HepG2 (cell line): ENCODE measurements around the gene TP63. TPM values are rescaled to one million over a fixed set of nuclear protein-coding genes. Genes with fewer than 3 reads are reported as not detected.

Experiments used
- ATAC-seq: fragments of 200-7000 bp; cut with Tn5 transposase; 3 replicates; pipeline ENCODE4 v1.9.1; 2020; ENCODE audit warnings: mild to moderate bottlenecking, moderate library complexity
- BruUV-seq: library from RNA; stranded (reverse); fragments of 400-500 nt; replicated peaks from 2 replicates; lab custom pipeline; 2021; lab: Mats Ljungman, UMichigan
- CTCF ChIA-PET: fragments of 300-600 bp; formaldehyde crosslinking; extraction: SDS; loops from one replicate; lab custom pipeline; 2021; ENCODE audit warnings: low total read pairs, inconsistent platforms, low intra/inter-chr PET ratio; lab: Yijun Ruan, JAX
- POLR2A ChIA-PET: fragments of 350-600 bp; sonication (Branson Sonifier 250); formaldehyde crosslinking; loops from one replicate; lab custom pipeline; 2020; ENCODE audit warnings: antibody characterized with exemption, inconsistent platforms; lab: Yijun Ruan, JAX
- DNase-seq: peaks from one replicate; pipeline ENCODE4 v3.0.0-alpha.2; 2015; ENCODE audit warnings: low spot score
- FAIRE-seq: peaks from 3 replicates; lab custom pipeline; 2011; peaks lifted over from hg19 to GRCh38; lab: Jason Lieb, UNC
- H2AFZ ChIP-seq: one replicate; pipeline ENCODE4 v1.6.1; 2011; ENCODE audit warnings: low read length, inconsistent platforms
- H3K27ac ChIP-seq: fragments of 300-600 bp; 3 replicates; pipeline ENCODE4 v1.8.0; 2011; ENCODE audit warnings: mixed run types, mild to moderate bottlenecking, mixed read lengths, low read length, inconsistent platforms; ENCODE audit not compliant: insufficient read depth; ENCODE audit errors: extremely low read length
- H3K27me3 ChIP-seq, 2 experiments: fragments of 200-600 bp in 1 of 2; 2 replicates in 1 of 2; 3 replicates in 1 of 2; pipeline versions ENCODE4 v1.6.0 to v1.8.0; 2011; ENCODE audit warnings: low read length in 2 of 2, mild to moderate bottlenecking in 2 of 2, moderate library complexity in 2 of 2, inconsistent platforms in 1 of 2; ENCODE audit not compliant: insufficient read depth in 2 of 2, control insufficient read depth in 1 of 2
- H3K36me3 ChIP-seq, 2 experiments: fragments of 200-600 bp in 1 of 2; replicated peaks in 1 of 2; 2 replicates in 1 of 2; 3 replicates in 1 of 2; pipeline versions ENCODE4 v1.5.1 to v1.8.0; 2011; ENCODE audit warnings: low read length in 2 of 2, inconsistent platforms in 1 of 2; ENCODE audit not compliant: insufficient read depth in 2 of 2, control insufficient read depth in 1 of 2
- H3K4me1 ChIP-seq: 2 replicates; pipeline ENCODE4 v1.5.1; 2012; ENCODE audit warnings: low read length, inconsistent platforms; ENCODE audit not compliant: insufficient read depth
- H3K4me2 ChIP-seq: 2 replicates; pipeline ENCODE4 v1.6.0; 2011; ENCODE audit warnings: low read depth, low read length, inconsistent platforms
- H3K4me3 ChIP-seq, 3 experiments: fragments of 200-600 bp in 1 of 3; sonication (generic), shearing (Covaris generic) in 1 of 3; replicated peaks in 1 of 3; 2 replicates each; pipeline ENCODE4 v1.5.1; 2011 to 2016; ENCODE audit warnings: low read length in 3 of 3, inconsistent platforms in 2 of 3, low read depth in 2 of 3, mild to moderate bottlenecking in 2 of 3, control low read depth in 1 of 3, mixed read lengths in 1 of 3; ENCODE audit not compliant: insufficient read depth in 1 of 3
- H3K79me2 ChIP-seq: one replicate; pipeline ENCODE4 v1.6.1; 2011; ENCODE audit warnings: low read length, inconsistent platforms; ENCODE audit not compliant: insufficient read depth
- H3K9ac ChIP-seq: 2 replicates; pipeline ENCODE4 v1.6.0; 2011; ENCODE audit warnings: mild to moderate bottlenecking, low read depth, low read length, inconsistent platforms; ENCODE audit not compliant: insufficient read depth
- H3K9me3 ChIP-seq: 2 replicates; pipeline ENCODE4 v1.5.1; 2012; ENCODE audit warnings: mild to moderate bottlenecking, low read length
- H4K20me1 ChIP-seq: 2 replicates; pipeline ENCODE4 v1.6.0; 2011; ENCODE audit warnings: inconsistent platforms, mild to moderate bottlenecking, low read length, moderate library complexity; ENCODE audit not compliant: insufficient read depth
- ATF7 ChIP-seq, 2 experiments: fragments of 450-650 bp in 1 of 2; sonication (generic) in 1 of 2; formaldehyde crosslinking in 1 of 2; IDR thresholded peaks; 2 replicates each; pipeline versions ENCODE4 v1.4.0 to v1.6.1; 2016 to 2020; ENCODE audit warnings: antibody characterized with exemption in 1 of 2, mild to moderate bottlenecking in 1 of 2, missing genetic modification reagents in 1 of 2
- CREB1 ChIP-seq, 2 experiments: fragments of 450-650 bp in 1 of 2; IDR thresholded peaks; 2 replicates each; pipeline ENCODE4 v1.6.1; 2016 to 2017; ENCODE audit warnings: control low read depth in 1 of 2, mild to moderate bottlenecking in 1 of 2, missing compliant biosample characterization in 1 of 2, missing genetic modification characterization in 1 of 2
- NCOA2 ChIP-seq: sonication (generic); formaldehyde crosslinking; IDR thresholded peaks from 2 replicates; pipeline ENCODE4 v1.8.0; 2022; ENCODE audit warnings: inconsistent platforms
- NONO ChIP-seq, 2 experiments: fragments of 450-650 bp in 1 of 2; sonication (generic) in 1 of 2; formaldehyde crosslinking in 1 of 2; IDR thresholded peaks in 1 of 2; conservative IDR thresholded peaks in 1 of 2; 2 replicates each; pipeline versions ENCODE4 v1.6.1 to v1.8.0; 2017 to 2022; ENCODE audit warnings: mild to moderate bottlenecking in 1 of 2, missing genetic modification reagents in 1 of 2, moderate library complexity in 1 of 2
- SOX13 ChIP-seq, 3 experiments: fragments of 450-650 bp in 1 of 3; sonication (generic) in 1 of 3; formaldehyde crosslinking in 1 of 3; IDR thresholded peaks in 2 of 3; conservative IDR thresholded peaks in 1 of 3; 2 replicates each; pipeline versions ENCODE4 v1.5.0 to v1.6.1; 2016 to 2020; ENCODE audit warnings: antibody characterized with exemption in 1 of 3, mild to moderate bottlenecking in 1 of 3, missing compliant biosample characterization in 1 of 3, missing genetic modification reagents in 1 of 3, moderate library complexity in 1 of 3
- ZFP41 ChIP-seq: sonication (generic); formaldehyde crosslinking; IDR thresholded peaks from 2 replicates; pipeline ENCODE4 v1.4.0; 2020; ENCODE audit warnings: mild to moderate bottlenecking, missing genetic modification reagents, borderline replicate concordance
- WGBS: methylation state at CpG from one replicate; pipeline ENCODE4 v1.1.6; 2017; ENCODE audit warnings: low lambda C conversion rate; 5-methylcytosine and 5-hydroxymethylcytosine counted together
- in situ Hi-C: cut with HindIII; loops from 2 replicates; pipeline ENCODE4 v1.10.0; 2017; ENCODE audit warnings: low pct_unique_long_range_greater_than_20kb; ENCODE audit not compliant: extremely low pct_ligation_motif_present
- intact Hi-C: fragments of 100-400 bp; cut with micrococcal nuclease; formaldehyde crosslinking; loops from one replicate; pipeline ENCODE4 v1.10.0; 2022; ENCODE audit not compliant: unreplicated experiment
- polyA plus RNA-seq, 8 experiments: library from polyadenylated mRNA; depleted of rRNA in 3 of 8; stranded (reverse) in 7 of 8; unstranded in 1 of 8; fragments of >200 nt; fragmentation: Illumina TruSeq in 4 of 8; extraction: Trizol in 4 of 8; gene quantifications; 2 replicates each; pipeline versions ENCODE4 v1.2.1 to v1.2.3, GENCODE V29; 2011 to 2016; ENCODE audit warnings: low read depth in 4 of 8, missing spikeins in 1 of 8, mixed read lengths in 1 of 8; ENCODE audit not compliant: insufficient read depth in 1 of 8
- total RNA-seq, 5 experiments: library from RNA; depleted of rRNA; stranded (reverse); fragments of >200 nt; fragmentation: Illumina TruSeq; extraction: Trizol; gene quantifications; 2 replicates each; pipeline ENCODE4 v1.2.3, GENCODE V29; 2016; ENCODE audit warnings: low read depth in 1 of 5
- TF ChIP-seq, protein P1 (sequence below): sonication (generic); formaldehyde crosslinking; IDR thresholded peaks from 2 replicates; pipeline ENCODE4 v1.5.0; 2020; ENCODE audit warnings: mild to moderate bottlenecking, missing genetic modification reagents, moderate library complexity
- TF ChIP-seq, protein P2 (sequence below): sonication (generic); formaldehyde crosslinking; IDR thresholded peaks from 2 replicates; pipeline ENCODE4 v1.4.0; 2020; ENCODE audit warnings: missing genetic modification reagents, borderline replicate concordance

The TP63 gene
- total and polyA plus RNA-seq, 2 of the 13 experiments (the other 11 are each of a cell fraction or from before 2014, with no cell fraction given): not detected

DNA sequence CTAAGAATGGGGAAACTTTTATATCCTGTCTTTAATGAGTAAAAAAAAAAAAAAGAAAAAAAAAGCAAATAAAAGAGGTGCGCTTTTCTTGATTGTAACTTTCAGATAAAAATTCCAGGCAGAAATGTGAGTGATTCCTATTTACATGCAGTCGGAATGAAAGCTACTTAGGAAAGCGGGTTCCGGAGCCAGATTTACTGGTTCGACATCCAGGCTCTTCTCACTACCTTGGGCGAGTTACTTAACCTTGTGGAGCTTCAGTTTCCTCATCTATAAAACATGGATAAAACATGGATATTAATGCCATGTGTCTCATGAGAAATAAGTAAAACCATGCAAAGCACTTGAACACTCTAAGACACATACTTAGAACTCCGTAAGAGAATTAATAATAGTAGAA lies 169.2 kb downstream of the TP63 start (continued):
- TF ChIP-seq, protein P1, sequence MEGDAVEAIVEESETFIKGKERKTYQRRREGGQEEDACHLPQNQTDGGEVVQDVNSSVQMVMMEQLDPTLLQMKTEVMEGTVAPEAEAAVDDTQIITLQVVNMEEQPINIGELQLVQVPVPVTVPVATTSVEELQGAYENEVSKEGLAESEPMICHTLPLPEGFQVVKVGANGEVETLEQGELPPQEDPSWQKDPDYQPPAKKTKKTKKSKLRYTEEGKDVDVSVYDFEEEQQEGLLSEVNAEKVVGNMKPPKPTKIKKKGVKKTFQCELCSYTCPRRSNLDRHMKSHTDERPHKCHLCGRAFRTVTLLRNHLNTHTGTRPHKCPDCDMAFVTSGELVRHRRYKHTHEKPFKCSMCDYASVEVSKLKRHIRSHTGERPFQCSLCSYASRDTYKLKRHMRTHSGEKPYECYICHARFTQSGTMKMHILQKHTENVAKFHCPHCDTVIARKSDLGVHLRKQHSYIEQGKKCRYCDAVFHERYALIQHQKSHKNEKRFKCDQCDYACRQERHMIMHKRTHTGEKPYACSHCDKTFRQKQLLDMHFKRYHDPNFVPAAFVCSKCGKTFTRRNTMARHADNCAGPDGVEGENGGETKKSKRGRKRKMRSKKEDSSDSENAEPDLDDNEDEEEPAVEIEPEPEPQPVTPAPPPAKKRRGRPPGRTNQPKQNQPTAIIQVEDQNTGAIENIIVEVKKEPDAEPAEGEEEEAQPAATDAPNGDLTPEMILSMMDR (CRISPR knock-in tag): no peak
- TF ChIP-seq NCOA2 (CRISPR knock-in tag) (no peak), ZFP41 (CRISPR knock-in tag) (no peak)

DNA sequence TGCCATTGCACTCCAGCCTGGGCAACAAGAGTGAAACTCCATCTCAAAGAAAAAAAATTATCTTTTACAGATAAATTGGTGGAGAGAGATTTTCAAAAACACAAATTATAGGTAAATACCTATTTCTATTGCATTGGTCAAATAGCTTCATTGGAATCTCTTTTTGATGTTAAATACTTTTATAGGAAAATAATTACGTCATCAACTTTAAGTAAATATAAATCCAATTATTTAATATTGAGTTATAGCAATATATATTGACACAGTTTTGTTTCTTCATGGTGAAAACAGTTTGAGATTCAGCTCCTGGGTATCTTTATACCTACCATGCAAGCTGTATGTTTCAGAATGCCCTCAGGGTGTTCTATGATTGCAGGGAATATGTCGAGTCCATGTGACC lies 172.1 kb downstream of the TP63 start:
- CTCF ChIA-PET: no interaction called here
- intact Hi-C loops (no loop called here), in situ Hi-C loops (no loop called here)
- no peak overlapping the region for H3K9ac ChIP-seq
- BruUV-seq: no TSS peak
- H2AFZ ChIP-seq: no peak overlapping the region
- WGBS: 29% methylated on average over 2 of the region's 2 CpGs
- no peak overlapping the region for H3K4me2 ChIP-seq
- no peak for DNase-seq
- POLR2A ChIA-PET: no interaction called here
- H3K4me1 ChIP-seq: no peaks in the 10 kb centered on the region
- no peak overlapping the region for H3K27ac ChIP-seq
- no peak for ATAC-seq
- no peaks in the 10 kb centered on the region for H3K79me2 ChIP-seq
- no peaks in the 10 kb centered on the region for H3K36me3 ChIP-seq
- no peak for TF ChIP-seq NONO (IDR thresholded peaks at IDR 0.05)
- no peak for TF ChIP-seq NONO (CRISPR knock-in tag; conservative IDR thresholded peaks at IDR 0.05)
- TF ChIP-seq CREB1 (IDR thresholded peaks at IDR 0.05): peak; percentile 58
- TF ChIP-seq CREB1 (CRISPR knock-in tag; IDR thresholded peaks at IDR 0.05): no peak
- no peak for TF ChIP-seq SOX13 (IDR thresholded peaks at IDR 0.05)
- TF ChIP-seq SOX13 (CRISPR knock-in tag; conservative IDR thresholded peaks at IDR 0.05 in 1 of 2, IDR thresholded peaks at IDR 0.05 in 1 of 2): no peak
- TF ChIP-seq, protein P2, sequence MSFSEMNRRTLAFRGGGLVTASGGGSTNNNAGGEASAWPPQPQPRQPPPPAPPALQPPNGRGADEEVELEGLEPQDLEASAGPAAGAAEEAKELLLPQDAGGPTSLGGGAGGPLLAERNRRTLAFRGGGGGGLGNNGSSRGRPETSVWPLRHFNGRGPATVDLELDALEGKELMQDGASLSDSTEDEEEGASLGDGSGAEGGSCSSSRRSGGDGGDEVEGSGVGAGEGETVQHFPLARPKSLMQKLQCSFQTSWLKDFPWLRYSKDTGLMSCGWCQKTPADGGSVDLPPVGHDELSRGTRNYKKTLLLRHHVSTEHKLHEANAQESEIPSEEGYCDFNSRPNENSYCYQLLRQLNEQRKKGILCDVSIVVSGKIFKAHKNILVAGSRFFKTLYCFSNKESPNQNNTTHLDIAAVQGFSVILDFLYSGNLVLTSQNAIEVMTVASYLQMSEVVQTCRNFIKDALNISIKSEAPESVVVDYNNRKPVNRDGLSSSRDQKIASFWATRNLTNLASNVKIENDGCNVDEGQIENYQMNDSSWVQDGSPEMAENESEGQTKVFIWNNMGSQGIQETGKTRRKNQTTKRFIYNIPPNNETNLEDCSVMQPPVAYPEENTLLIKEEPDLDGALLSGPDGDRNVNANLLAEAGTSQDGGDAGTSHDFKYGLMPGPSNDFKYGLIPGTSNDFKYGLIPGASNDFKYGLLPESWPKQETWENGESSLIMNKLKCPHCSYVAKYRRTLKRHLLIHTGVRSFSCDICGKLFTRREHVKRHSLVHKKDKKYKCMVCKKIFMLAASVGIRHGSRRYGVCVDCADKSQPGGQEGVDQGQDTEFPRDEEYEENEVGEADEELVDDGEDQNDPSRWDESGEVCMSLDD: no peak
- peak; percentile 95 for TF ChIP-seq ATF7 (IDR thresholded peaks at IDR 0.05)
- no peak for TF ChIP-seq ATF7 (CRISPR knock-in tag; IDR thresholded peaks at IDR 0.05)
- H3K4me3 ChIP-seq: no peak overlapping the region
- no peaks in the 10 kb centered on the region for H3K27me3 ChIP-seq
- FAIRE-seq: no peak
- no peaks in the 10 kb centered on the region for H4K20me1 ChIP-seq
- H3K9me3 ChIP-seq: no peaks in the 10 kb centered on the region
